HepG2 (cell line): ENCODE measurements around the gene TSPAN17. TPM values are rescaled to one million over a fixed set of nuclear protein-coding genes. Genes with fewer than 3 reads are reported as not detected.

Experiments
- CAMTA2 ChIP-seq: sonication (generic); formaldehyde crosslinking; IDR thresholded peaks from 2 replicates; pipeline ENCODE4 v1.4.0; 2020; ENCODE audit warnings: mild to moderate bottlenecking, missing genetic modification reagents, borderline replicate concordance
- CREM ChIP-seq, 2 experiments: sonication (generic) in 1 of 2; formaldehyde crosslinking in 1 of 2; IDR thresholded peaks; 2 replicates each; pipeline versions ENCODE4 v1.4.0 to v1.6.1; 2016 to 2020; ENCODE audit warnings: antibody characterized with exemption in 1 of 2, mild to moderate bottlenecking in 1 of 2, missing genetic modification reagents in 1 of 2
- NFE2L2 ChIP-seq: fragments of 150-350 bp; IDR thresholded peaks from 2 replicates; pipeline ENCODE4 v1.6.1; 2014; ENCODE audit warnings: low read length
- TAF15 ChIP-seq: fragments of 200-400 bp; formaldehyde crosslinking; IDR thresholded peaks from one replicate; pipeline ENCODE4 v1.6.1; 2018; ENCODE audit warnings: mild to moderate bottlenecking, low read depth, low read length; ENCODE audit not compliant: poor library complexity, severe bottlenecking
- ZKSCAN5 ChIP-seq: sonication (generic); formaldehyde crosslinking; IDR thresholded peaks from 2 replicates; pipeline ENCODE4 v1.5.1; 2020; ENCODE audit warnings: mild to moderate bottlenecking, missing genetic modification reagents
- ZNF124 ChIP-seq: sonication (generic); formaldehyde crosslinking; IDR thresholded peaks from 2 replicates; pipeline ENCODE4 v1.4.0; 2020; ENCODE audit warnings: missing genetic modification reagents
- ZNF441 ChIP-seq: sonication (generic); formaldehyde crosslinking; IDR thresholded peaks from 2 replicates; pipeline ENCODE4 v1.7.0; 2021; ENCODE audit warnings: missing genetic modification reagents, borderline replicate concordance
- ZNF720 ChIP-seq: sonication (generic); formaldehyde crosslinking; IDR thresholded peaks from 2 replicates; pipeline ENCODE4 v1.4.0; 2020; ENCODE audit warnings: missing genetic modification reagents
- ZSCAN29 ChIP-seq: sonication (generic); formaldehyde crosslinking; conservative IDR thresholded peaks from 2 replicates; pipeline ENCODE4 v1.4.0; 2020; ENCODE audit warnings: mild to moderate bottlenecking, missing genetic modification reagents
- polyA plus RNA-seq, 8 experiments: library from polyadenylated mRNA; depleted of rRNA in 3 of 8; stranded (reverse) in 7 of 8; unstranded in 1 of 8; fragments of >200 nt; fragmentation: Illumina TruSeq in 4 of 8; extraction: Trizol in 4 of 8; gene quantifications; 2 replicates each; pipeline versions ENCODE4 v1.2.1 to v1.2.3, GENCODE V29; 2011 to 2016; ENCODE audit warnings: low read depth in 4 of 8, missing spikeins in 1 of 8, mixed read lengths in 1 of 8; ENCODE audit not compliant: insufficient read depth in 1 of 8
- total RNA-seq, 5 experiments: library from RNA; depleted of rRNA; stranded (reverse); fragments of >200 nt; fragmentation: Illumina TruSeq; extraction: Trizol; gene quantifications; 2 replicates each; pipeline ENCODE4 v1.2.3, GENCODE V29; 2016; ENCODE audit warnings: low read depth in 1 of 5
- TF ChIP-seq, protein P1 (sequence below): sonication (generic); formaldehyde crosslinking; IDR thresholded peaks from 2 replicates; pipeline ENCODE4 v1.4.0; 2020; ENCODE audit warnings: missing genetic modification reagents
- TF ChIP-seq, protein P2 (sequence below): sonication (generic); formaldehyde crosslinking; conservative IDR thresholded peaks from 2 replicates; pipeline ENCODE4 v1.8.1; 2023; ENCODE audit warnings: missing genetic modification reagents
- TF ChIP-seq, protein P3 (sequence below): sonication (generic); formaldehyde crosslinking; IDR thresholded peaks from 2 replicates; pipeline ENCODE4 v1.4.0; 2020; ENCODE audit warnings: mild to moderate bottlenecking, missing genetic modification reagents
- TF ChIP-seq, protein P4 (sequence below): sonication (generic); formaldehyde crosslinking; IDR thresholded peaks from 2 replicates; pipeline ENCODE4 v1.8.0; 2022; ENCODE audit warnings: mild to moderate bottlenecking, missing genetic modification reagents; ENCODE audit not compliant: insufficient replicate concordance
- TF ChIP-seq, protein P5 (sequence below): sonication (generic); formaldehyde crosslinking; IDR thresholded peaks from 2 replicates; pipeline ENCODE4 v1.5.1; 2020; ENCODE audit warnings: missing genetic modification reagents, mild to moderate bottlenecking, borderline replicate concordance
- TF ChIP-seq, protein P6 (sequence below): sonication (generic); formaldehyde crosslinking; IDR thresholded peaks from 2 replicates; pipeline ENCODE4 v1.4.0; 2020; ENCODE audit warnings: mild to moderate bottlenecking, missing genetic modification reagents
- TF ChIP-seq, protein P7 (sequence below): sonication (generic); formaldehyde crosslinking; IDR thresholded peaks from 2 replicates; pipeline ENCODE4 v1.4.0; 2020; ENCODE audit warnings: missing genetic modification reagents, borderline replicate concordance

The TSPAN17 gene
- total and polyA plus RNA-seq, 2 of the 13 experiments (the other 11 are each of a cell fraction or from before 2014, with no cell fraction given) = 11.5 to 15.0 TPM

DNA sequence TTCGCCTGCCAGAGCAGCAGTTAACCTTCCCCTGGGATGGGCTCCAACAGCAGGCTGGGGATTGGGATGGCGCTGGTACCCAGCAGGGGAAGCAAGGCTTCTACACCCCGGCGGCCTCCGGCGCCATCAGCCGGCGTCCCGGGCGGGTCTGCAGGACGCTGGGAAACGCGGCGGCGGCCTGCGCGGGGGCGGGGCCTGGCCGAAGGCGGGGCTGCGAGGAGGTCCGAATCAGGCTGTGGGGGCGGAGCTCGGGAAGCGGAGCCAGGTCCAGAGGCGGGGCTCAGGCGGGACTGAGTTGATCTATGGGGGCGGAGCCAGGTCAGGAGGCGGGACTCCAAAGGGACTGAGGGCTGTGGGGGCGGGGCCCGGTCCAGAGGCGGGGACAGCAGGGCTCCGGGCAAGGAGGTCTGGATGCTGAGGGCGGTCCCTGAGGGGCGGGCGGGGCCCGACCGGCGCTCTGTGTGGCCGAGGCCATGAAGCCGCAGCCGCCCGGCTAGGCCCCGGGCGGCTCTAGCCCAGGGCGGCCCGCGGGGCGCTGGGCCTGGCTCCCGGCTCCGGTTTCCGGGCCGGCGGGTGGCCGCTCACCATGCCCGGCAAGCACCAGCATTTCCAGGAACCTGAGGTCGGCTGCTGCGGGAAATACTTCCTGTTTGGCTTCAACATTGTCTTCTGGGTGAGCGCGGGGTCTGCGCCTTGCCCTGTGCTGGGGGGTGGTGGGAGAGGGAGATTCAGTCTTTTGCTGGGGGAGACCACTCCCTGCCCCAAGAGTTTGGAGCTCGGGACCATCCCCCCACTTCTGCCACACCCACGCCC lies at the start of gene TSPAN17 (continued):
- TF ChIP-seq ZNF124 (CRISPR knock-in tag) (no peak), CAMTA2 (CRISPR knock-in tag) (no peak), TAF15 (no peak), ZKSCAN5 (CRISPR knock-in tag) (no peak), NFE2L2 (no peak), ZNF441 (CRISPR knock-in tag) (no peak), CREM (IDR thresholded peaks at IDR 0.05) (no peak), CREM (CRISPR knock-in tag; IDR thresholded peaks at IDR 0.05) (no peak), ZSCAN29 (CRISPR knock-in tag) (no peak), ZNF720 (CRISPR knock-in tag) (no peak)
- TF ChIP-seq, protein P1, sequence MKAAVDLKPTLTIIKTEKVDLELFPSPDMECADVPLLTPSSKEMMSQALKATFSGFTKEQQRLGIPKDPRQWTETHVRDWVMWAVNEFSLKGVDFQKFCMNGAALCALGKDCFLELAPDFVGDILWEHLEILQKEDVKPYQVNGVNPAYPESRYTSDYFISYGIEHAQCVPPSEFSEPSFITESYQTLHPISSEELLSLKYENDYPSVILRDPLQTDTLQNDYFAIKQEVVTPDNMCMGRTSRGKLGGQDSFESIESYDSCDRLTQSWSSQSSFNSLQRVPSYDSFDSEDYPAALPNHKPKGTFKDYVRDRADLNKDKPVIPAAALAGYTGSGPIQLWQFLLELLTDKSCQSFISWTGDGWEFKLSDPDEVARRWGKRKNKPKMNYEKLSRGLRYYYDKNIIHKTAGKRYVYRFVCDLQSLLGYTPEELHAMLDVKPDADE (CRISPR knock-in tag) = no peak
- TF ChIP-seq, protein P2, sequence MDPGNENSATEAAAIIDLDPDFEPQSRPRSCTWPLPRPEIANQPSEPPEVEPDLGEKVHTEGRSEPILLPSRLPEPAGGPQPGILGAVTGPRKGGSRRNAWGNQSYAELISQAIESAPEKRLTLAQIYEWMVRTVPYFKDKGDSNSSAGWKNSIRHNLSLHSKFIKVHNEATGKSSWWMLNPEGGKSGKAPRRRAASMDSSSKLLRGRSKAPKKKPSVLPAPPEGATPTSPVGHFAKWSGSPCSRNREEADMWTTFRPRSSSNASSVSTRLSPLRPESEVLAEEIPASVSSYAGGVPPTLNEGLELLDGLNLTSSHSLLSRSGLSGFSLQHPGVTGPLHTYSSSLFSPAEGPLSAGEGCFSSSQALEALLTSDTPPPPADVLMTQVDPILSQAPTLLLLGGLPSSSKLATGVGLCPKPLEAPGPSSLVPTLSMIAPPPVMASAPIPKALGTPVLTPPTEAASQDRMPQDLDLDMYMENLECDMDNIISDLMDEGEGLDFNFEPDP (CRISPR knock-in tag) = no peak
- TF ChIP-seq, protein P3, sequence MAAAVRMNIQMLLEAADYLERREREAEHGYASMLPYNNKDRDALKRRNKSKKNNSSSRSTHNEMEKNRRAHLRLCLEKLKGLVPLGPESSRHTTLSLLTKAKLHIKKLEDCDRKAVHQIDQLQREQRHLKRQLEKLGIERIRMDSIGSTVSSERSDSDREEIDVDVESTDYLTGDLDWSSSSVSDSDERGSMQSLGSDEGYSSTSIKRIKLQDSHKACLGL (CRISPR knock-in tag) = 0 out of 2 replicates have a peak, but pooled peaks have one; percentile 44
- TF ChIP-seq, protein P4, sequence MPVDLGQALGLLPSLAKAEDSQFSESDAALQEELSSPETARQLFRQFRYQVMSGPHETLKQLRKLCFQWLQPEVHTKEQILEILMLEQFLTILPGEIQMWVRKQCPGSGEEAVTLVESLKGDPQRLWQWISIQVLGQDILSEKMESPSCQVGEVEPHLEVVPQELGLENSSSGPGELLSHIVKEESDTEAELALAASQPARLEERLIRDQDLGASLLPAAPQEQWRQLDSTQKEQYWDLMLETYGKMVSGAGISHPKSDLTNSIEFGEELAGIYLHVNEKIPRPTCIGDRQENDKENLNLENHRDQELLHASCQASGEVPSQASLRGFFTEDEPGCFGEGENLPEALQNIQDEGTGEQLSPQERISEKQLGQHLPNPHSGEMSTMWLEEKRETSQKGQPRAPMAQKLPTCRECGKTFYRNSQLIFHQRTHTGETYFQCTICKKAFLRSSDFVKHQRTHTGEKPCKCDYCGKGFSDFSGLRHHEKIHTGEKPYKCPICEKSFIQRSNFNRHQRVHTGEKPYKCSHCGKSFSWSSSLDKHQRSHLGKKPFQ = no peak
- TF ChIP-seq, protein P5, sequence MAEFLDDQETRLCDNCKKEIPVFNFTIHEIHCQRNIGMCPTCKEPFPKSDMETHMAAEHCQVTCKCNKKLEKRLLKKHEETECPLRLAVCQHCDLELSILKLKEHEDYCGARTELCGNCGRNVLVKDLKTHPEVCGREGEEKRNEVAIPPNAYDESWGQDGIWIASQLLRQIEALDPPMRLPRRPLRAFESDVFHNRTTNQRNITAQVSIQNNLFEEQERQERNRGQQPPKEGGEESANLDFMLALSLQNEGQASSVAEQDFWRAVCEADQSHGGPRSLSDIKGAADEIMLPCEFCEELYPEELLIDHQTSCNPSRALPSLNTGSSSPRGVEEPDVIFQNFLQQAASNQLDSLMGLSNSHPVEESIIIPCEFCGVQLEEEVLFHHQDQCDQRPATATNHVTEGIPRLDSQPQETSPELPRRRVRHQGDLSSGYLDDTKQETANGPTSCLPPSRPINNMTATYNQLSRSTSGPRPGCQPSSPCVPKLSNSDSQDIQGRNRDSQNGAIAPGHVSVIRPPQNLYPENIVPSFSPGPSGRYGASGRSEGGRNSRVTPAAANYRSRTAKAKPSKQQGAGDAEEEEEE (CRISPR knock-in tag) = no peak
- TF ChIP-seq, protein P6, sequence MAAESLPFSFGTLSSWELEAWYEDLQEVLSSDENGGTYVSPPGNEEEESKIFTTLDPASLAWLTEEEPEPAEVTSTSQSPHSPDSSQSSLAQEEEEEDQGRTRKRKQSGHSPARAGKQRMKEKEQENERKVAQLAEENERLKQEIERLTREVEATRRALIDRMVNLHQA = no peak
- TF ChIP-seq, protein P7, sequence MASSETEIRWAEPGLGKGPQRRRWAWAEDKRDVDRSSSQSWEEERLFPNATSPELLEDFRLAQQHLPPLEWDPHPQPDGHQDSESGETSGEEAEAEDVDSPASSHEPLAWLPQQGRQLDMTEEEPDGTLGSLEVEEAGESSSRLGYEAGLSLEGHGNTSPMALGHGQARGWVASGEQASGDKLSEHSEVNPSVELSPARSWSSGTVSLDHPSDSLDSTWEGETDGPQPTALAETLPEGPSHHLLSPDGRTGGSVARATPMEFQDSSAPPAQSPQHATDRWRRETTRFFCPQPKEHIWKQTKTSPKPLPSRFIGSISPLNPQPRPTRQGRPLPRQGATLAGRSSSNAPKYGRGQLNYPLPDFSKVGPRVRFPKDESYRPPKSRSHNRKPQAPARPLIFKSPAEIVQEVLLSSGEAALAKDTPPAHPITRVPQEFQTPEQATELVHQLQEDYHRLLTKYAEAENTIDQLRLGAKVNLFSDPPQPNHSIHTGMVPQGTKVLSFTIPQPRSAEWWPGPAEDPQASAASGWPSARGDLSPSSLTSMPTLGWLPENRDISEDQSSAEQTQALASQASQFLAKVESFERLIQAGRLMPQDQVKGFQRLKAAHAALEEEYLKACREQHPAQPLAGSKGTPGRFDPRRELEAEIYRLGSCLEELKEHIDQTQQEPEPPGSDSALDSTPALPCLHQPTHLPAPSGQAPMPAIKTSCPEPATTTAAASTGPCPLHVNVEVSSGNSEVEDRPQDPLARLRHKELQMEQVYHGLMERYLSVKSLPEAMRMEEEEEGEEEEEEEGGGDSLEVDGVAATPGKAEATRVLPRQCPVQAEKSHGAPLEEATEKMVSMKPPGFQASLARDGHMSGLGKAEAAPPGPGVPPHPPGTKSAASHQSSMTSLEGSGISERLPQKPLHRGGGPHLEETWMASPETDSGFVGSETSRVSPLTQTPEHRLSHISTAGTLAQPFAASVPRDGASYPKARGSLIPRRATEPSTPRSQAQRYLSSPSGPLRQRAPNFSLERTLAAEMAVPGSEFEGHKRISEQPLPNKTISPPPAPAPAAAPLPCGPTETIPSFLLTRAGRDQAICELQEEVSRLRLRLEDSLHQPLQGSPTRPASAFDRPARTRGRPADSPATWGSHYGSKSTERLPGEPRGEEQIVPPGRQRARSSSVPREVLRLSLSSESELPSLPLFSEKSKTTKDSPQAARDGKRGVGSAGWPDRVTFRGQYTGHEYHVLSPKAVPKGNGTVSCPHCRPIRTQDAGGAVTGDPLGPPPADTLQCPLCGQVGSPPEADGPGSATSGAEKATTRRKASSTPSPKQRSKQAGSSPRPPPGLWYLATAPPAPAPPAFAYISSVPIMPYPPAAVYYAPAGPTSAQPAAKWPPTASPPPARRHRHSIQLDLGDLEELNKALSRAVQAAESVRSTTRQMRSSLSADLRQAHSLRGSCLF = no peak
